GM18519 (cell line): ENCODE measurements around the gene PAK4.
"Not testable (repeated sequence)": the region's sequence is repeated elsewhere in the genome, so short reads cannot be mapped to it uniquely, and the experiment has no call there.

ENCODE experiments used
- ATAC-seq: cut with Tn5 transposase; IDR thresholded peaks from one replicate; pipeline ENCODE4 v1.9.1; 2021; ENCODE audit warnings: mild to moderate bottlenecking, moderate library complexity; ENCODE audit not compliant: unreplicated experiment, low FRiP score

Gene PAK4

DNA sequence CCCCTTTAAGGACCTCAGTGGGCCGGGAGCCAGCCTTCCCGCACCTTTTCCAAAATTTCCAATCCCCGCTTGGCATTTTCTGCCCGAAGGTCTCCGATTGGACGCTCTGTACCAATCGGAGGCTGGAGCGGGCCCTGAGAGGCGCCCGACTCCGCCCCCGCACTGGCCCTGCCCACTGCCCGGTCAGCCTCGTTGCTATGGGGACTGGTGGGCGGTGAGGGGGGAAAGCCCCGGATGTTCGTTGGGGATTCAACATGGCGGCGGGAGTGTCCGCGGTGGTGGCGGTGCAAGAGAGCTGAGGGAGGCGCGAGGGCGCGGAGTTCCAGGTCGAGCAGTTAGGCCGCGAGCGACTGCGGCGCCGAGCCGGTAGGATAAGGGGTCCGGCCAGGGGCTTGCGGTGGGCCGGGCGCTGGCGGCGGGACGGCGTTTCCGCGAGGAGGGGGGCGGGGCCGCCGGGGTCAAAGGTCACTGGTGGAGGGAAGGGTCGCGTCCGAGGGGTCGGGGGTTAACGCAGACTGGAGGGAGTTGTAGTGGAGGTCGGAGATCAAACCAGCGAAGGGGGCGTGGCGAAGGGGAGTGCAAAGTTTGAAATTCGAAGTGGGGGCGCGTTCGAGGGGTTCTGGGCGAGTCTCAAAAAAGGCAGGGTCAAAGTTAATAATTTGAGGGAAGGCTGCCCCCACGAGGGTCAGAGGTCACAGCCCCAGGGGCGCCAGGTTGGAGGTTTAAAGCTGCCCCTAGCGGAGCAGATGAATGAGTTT is at the start of gene PAK4:
Gene PAK4 (plus strand): TSS at position 233 of the 758 bp plus-strand sequence. CDS start 43,768 bp downstream, outside the sequence.
- peak; percentile 66 for ATAC-seq

DNA sequence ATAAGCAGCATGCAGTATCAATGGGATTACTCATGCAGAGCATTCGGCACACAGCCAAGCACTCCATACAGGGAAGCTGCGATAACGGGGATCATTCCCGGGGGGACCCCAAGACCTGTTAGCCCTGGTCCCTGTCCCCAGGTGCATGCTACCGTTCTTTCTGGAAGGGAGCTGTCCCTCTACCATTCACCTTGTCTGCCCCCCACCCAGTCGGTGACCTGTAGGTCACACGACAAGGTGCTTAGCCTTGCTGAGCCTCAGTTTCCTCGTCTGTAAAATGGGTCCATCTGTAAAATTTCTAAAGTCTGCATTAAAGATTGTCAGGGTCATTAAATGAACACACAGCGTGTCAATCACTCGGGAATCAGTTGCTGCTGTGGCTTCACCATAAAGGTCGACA is 48.3 kb upstream of the PAK4 start:
- ATAC-seq, result no peak

DNA sequence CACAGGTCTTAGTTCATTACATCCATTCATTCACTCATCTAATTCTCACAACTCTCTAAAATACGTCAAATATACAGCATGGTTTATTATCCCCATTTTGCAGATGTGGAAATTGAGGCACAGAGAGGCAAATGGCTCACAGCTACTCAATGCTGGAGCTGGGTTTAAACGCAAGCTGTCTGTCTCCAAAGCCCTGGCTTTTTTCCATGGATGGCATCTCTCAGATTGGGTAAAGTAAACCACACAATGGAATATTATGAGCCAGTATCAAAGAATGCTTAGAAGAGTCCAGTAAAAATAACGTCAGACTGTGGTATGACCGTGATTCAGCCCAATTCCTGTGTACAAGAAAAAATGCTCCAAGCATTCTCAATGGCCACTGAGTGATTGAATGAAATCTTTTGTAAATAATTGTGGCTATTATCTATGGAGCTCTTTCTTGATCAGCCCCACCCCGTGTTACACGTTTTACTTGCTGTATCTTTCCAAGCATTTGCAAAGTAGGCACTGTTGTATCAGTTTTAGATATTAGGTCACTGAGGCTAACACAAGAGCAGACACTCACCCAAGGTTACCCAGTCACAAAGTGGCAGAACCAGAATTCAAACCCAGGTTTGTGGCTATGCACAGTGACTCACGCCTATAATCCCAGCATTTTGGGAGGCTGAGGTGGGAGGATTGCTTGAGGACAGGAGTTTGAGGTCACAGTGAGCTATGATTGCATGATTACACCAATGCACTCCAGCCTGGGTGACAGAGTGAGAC is 47.0 kb upstream of the PAK4 start:
- no peak for ATAC-seq

DNA sequence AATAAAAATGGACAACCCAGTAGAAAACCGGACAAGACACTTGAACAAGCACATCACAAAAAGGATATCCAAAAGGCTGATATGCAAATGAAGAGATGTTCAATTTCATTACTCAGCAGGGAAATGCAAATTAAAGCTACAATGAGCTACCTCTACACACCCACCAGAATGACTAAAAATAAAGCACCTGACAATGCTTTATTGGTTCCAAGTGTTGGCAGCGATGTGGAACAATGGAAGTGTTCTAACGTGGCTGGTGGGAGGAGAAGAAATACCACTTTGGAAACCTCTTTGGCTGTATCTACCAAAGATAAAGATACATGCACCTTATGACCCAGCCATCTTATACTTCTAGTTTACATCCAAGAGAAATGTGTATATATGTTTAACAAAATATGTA is 45.2 kb upstream of the PAK4 start:
- no peak for ATAC-seq

DNA sequence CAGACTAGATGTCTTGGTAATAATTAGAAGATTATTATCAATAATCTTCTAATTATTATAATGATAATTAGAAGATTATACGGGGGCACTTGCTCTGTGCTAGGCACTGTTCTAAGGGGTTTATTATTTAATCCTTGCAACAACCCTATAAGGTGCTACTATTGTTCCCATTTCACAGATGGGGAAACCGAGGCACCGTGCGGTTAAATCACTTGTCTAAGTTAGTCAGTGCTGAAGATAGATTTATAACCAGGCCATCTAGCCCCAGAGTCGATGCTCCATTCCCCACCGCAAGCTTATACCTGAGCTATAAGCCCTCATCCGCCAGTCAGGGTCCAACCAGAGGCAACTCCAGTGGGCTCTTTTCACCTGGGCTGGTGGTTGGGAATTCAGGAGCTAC is 43.4 kb upstream of the PAK4 start:
- no peak for ATAC-seq

DNA sequence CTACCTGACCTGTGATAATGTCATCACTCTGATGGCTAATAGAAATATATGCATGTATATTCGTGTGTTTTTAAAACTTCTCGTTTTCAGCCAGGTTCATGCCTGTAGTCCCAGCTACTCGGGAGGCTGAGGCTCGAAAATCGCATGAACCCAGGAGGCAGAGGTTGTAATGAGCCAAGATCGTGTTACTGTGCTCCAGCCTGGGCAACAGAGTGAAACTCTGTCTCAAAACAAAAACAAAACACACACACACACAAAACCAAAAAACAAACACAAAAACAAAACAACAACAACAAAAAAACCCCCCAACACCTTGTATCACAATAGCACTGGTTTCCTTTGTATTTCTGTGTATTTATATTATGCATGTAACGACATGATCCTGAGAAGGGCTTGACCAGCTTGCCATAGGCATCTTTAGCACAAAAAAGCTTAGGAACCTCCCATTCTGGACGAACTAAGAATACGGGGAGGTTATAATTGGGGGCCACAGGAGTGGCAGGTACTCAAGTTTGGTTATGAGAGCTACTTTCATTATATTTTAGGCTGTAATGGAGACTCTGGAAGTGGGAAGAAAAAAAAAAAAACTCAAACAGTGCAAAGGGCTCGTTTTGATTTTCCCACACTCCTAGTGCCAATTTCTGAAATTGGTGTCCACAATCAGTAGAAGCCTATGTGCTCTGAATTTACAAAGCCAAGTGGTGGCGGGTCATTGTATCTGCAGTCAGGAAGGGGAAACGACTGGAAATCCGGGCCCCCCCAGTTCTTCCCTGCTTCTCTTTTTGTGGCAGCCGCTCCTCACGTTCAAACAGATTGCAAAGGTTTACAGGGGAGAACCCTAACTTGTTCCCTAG is 42.6 kb upstream of the PAK4 start:
- no peak for ATAC-seq

DNA sequence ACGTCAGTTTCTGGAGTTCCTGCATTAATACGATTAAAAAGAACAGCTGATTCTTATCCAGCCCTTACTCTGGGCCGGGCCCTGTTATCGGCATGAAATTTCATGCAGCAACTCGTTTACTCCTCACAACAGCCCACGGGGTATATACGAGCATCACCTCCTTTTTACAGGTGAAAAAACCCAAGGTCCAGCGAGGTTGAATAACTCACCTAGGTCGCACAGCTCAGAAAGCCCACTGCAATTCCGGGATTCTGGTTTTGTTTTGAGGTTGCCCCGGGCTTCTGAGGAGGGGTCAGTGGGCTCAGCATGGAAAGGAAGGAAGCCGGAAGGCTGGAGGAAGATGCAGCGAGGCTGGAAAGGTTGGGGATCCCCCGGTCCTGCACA is 42.0 kb upstream of the PAK4 start:
- no peak for ATAC-seq

DNA sequence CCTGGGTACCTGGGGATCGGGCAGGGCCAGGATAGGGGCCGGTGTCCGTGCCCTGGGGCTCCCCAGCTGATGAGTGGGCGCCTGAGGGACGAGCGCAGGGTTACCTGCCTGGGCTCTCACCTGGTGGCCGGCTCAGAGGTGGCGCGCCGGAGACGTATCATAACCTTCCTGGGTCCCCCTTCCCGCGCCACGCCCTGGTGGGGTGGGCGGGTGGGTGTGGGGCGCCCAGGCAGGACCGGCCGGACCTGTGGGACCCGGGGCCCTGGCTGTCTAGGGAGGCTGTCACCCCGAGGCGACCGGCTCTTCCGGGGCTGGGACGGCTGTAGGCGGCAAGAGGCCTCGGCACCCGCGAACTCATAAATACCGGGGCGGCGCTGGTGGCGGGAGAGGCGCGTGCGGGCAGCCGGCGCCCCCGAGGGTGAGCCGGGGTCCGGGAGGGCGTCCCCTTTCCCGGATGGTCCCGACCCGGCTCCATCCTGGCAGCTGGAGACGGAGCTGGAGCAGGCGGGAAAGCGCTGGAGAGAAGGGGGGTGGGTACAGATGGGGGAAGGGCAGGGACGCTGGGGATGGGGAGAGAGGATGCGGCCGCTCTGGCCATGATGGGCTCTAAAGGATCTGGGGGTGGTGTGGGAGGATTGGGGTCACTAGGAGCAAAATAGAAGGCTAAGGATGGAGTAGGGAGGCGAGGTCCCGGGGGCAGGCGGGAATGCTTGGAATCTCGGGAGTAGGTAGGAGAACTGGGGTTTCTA is 41.4 kb upstream of the PAK4 start, which contains the start of gene ACP7:
Gene ACP7 (plus strand): TSS at position 386 of the 749 bp plus-strand sequence. CDS start 902 bp downstream, outside the sequence.
- ATAC-seq, result no peak

DNA sequence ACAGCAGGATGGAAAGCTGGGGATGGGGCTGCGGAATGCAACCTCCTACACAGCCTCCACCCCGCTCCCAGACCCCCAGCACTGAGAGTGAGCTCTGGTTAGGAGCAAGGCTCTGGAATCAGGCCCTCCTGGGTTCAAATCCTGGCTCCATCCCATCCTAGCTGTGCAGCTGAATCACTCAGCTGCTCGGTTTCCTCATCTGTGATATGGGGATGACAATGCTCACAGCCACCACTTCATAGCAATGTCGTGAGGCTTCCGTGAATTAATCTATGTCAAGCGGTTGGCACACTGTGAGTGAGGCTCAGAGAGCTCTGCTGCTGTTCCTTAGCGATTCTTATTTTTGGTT is 40.9 kb upstream of the PAK4 start:
- ATAC-seq, result no peak

DNA sequence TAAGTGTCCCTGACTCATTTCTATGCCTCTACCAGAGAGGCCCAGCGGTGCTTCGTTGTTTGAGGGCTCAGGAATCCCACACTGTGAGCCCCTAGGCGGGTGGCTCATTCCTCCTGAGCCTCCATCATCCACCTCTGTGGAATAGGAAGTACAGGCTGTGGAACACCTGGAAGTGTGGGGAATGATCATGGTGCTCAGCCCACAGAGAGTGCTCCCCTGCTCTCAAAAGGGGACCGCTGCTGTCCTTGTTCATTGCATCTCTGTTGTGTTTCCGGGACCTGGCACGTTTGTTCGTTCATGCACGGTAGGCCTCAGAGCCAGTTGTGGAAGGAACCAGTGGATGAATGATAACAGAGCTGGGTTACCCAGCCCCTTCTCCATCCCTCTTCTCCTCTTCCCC is 40.2 kb upstream of the PAK4 start:
- ATAC-seq, result no peak

DNA sequence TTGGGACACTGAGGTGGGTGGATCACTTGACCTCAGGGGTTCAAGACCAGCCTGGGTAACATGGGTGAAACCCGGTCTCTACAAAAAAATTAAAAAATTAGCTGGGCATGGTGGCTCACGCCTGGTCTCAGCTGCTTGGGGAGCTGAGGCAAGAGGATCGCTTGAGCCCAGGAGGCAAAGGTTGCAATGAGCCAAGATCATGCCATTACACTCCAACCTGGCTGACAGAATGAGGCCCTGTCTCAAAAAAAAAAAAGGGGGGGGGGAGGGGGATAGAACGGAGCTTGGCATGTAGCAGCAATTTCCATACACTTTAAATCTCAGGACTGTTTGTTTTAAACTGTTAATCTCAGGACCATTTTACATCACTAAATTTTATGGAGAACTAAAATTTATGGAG is 39.2 kb upstream of the PAK4 start:
- ATAC-seq, result no peak

DNA sequence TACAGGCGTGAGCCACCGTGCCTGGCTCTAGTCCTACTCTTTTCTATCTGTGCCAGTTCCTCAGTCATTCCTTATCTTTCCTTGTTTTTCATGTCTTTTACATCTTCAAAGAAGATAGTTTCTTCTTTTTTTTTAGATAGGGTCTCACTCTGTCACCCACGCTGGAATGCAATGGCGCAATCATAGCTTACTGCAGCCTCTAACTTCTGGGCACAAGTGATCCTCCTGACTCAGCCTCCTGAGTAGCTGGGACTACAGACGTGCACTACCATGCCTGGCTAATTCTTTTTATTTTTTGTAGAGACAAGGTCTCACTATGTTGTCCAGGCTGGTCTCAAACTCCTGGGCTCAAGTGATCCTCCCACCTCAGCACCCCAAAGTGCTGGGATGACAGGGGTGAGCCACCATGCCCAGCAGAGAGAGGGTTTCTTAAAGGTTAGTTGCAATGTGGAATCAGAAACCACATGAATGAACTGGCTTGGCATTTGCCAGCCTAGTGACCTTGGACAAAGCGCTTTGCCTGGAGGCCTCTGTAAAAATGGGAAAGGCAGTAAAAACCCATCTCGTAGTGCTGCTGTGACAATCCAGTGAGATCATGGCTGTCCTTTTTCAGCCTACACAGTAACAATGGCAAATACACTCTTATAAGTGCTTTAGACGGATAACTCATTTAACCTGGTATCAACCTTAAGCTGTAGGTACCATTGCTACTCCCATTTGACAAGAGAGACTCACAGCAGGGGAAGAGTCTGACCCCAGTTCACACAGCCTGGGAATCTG is 37.5 kb upstream of the PAK4 start:
- ATAC-seq, result no peak

DNA sequence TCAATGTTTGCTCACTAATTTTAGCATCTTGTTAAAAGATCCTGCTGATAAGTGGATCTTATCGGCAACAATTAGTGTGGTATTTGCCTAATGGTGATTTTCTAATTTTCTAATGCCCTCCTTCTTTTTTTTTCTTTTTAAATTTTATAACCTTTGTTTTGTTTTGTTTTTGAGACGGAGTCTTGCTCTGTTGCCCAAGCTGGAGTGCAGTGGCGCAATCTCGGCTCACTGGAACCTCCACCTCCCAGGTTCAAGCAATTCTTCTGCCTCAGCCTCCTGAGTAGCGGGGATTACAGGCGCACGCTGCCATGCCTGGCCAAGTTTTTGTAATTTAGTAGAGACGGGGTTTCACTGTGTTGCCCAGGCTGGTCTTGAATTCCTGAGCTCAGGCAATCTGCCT is 35.6 kb upstream of the PAK4 start:
- ATAC-seq, result not testable (repeated sequence)

DNA sequence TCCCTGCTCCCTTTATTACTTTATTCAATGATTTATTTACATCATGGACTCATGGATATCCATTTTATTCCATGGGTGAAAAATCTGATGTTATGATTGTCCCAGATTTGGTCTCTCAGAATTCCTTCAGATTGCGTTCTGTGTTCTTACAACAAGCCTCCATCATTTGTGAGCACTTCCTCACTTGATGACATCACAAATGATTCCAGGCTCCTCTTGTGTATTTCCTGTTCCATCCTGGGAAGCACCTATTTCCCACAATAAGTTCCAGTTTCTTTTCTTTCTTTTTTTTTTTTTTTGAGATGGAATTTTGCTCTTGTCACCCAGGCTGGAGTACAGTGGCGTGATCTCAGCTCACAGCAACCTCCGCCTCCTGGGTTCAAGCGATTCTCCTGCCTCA is 34.7 kb upstream of the PAK4 start:
- no peak for ATAC-seq

DNA sequence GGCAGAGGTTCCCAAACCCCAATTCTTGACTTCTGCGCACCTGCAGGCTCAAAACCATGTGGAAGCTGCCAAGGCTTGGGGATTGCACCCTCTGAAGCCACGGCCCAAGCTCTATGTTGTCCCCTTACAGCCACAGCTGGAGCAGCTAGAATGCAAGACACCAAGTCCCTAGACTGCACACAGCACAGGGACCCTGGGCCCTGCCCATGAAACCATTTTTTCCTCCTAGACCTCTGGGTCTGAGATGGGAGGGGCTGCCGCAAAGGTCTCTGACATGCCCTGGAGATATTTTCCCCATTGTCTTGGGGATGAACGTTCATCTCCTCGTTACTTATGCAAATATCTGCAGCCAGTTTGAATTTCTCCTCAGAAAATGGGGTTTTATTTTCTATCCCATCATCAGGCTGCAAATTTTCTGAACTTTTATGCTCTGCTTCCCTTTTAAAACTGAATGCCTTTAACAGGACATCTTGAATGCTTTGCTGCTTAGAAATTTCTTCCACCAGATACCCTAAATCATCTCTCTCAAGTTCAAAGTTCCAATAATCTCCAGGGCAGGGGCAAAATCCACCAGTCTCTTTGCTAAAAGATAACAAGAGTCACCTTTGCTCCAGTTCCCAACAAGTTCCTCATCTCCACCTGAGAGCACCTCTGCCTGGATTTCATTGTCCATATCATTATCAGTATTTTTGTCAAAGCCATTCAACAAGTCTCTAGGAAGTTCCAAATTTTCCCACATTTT is 29.6 kb upstream of the PAK4 start:
- ATAC-seq, result not testable (repeated sequence)

DNA sequence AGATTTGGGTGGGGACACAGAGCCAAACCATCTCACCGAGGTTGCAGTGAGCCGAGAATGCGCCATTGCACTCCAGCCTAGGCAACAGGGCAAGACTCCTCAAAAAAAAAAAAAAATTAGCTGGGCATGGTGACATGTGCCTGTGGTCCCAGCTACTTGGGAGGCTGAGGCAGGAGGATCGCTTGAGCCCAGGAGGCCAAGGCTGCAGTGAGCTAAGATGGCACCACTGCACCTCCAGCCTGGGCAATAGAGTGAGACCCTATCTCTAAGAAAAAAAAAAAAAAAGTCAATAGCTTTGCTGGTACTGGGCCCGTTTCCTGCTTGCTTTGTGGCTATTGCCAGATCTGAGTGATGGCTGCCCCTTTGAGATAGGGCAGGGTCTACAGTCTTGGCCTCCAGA is 28.3 kb upstream of the PAK4 start:
- ATAC-seq, result no peak

DNA sequence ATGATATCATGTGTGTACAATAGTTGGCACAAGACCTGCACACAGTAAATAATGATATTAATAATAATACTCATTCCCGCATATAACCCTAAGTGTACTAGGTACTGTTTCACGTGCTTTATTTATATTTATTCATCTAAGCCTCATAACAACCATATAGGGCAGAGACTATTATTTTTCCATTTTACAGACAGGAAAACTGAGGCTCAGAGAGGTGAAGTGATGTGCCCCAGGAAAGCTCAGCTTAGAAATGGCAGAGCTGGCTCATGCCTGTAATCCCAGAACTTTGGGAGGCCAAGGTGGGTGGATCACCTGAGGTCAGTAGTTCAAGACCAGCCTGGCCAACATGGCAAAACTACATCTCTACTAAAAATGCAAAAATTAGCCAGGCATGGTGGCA is 27.9 kb upstream of the PAK4 start:
- no peak for ATAC-seq

DNA sequence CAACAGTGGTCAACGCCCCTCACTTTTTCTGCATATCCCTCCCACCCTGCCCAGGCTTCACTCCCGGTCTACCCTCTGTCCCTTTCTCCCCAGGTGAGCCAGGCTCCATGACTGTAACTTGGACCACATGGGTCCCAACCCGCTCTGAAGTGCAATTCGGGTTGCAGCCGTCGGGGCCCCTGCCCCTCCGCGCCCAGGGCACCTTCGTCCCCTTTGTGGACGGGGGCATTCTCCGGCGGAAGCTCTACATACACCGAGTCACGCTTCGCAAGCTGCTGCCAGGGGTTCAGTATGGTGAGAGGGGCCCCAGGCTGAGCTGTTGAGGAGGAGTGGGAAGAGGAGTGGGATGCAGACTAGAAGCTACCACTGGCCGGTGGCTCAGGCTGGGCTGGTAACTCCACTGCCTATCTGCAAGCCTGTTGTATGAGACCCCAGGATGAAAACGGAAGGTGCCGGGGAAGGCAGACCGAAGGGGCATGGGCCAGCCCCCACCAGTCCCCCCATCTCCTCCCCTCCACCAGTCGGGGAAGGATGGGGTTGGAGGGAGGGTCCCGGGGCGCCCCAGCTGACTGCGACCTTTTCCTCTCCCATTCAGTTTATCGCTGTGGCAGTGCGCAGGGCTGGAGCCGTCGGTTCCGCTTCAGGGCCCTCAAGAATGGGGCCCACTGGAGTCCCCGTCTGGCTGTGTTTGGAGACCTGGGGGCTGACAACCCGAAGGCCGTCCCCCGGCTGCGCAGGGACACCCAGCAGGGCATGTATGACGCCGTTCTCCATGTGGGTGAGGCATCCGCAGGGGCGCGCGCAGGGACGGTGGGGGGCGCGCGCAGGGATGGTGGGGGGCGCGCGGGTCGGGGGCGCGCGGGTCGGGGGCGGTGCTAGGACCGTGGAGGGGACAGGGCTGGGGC is 27.0 kb upstream of the PAK4 start:
- ATAC-seq, result no peak
